B cell (primary cell): ENCODE measurements around the gene MYO6. TPM values are rescaled to one million over a fixed set of nuclear protein-coding genes. Genes with fewer than 3 reads are reported as not detected.

Experiments
- ATAC-seq: fragments of 200-7000 bp; cut with Tn5 transposase; one replicate; pipeline ENCODE4 v1.10.0; 2021; ENCODE audit warnings: low read depth, mild to moderate bottlenecking, moderate number of reproducible peaks, moderate library complexity
- CTCF ChIA-PET: fragments of 350-600 bp; sonication (Branson Sonifier 250); formaldehyde crosslinking; loops from one replicate; lab custom pipeline; 2021; ENCODE audit warnings: antibody characterized with exemption, inconsistent platforms; lab: Charles Lee
- POLR2A ChIA-PET: fragments of 350-600 bp; sonication (Branson Sonifier 250); formaldehyde crosslinking; loops from one replicate; lab custom pipeline; 2021; ENCODE audit warnings: antibody characterized with exemption; lab: Charles Lee
- DNase-seq: peaks from one replicate; pipeline ENCODE4 v3.0.0; 2013
- H2AFZ ChIP-seq: 2 replicates; pipeline ENCODE4 v1.6.1; 2012; ENCODE audit warnings: mild to moderate bottlenecking, low read depth, low read length; ENCODE audit not compliant: insufficient read depth, poor library complexity, severe bottlenecking
- H3K27ac ChIP-seq, 2 donors: 1 replicate in 1 of 2; 2 replicates in 1 of 2; pipeline ENCODE4 v1.5.1; 2012 to 2013; ENCODE audit warnings: low read length in 2 of 2, mild to moderate bottlenecking in 2 of 2, moderate library complexity in 1 of 2
- H3K27me3 ChIP-seq, 4 experiments: fragments of 200-600 bp in 1 of 4; sonication (generic) in 1 of 4; replicated peaks in 1 of 4; 1 replicate in 2 of 4; 2 replicates in 2 of 4; pipeline versions ENCODE4 v1.6.1 to v1.7.0; 2013 to 2016; ENCODE audit warnings: low read length in 3 of 4, mild to moderate bottlenecking in 2 of 4, mixed read lengths in 1 of 4, moderate library complexity in 1 of 4; ENCODE audit not compliant: insufficient read depth in 4 of 4, control insufficient read depth in 3 of 4; ENCODE audit errors: control extremely low read depth in 1 of 4
- H3K36me3 ChIP-seq, 2 experiments: replicated peaks in 1 of 2; 1 replicate in 1 of 2; 2 replicates in 1 of 2; pipeline versions ENCODE4 v1.6.1 to v1.7.1; 2013; ENCODE audit warnings: low read length in 1 of 2; ENCODE audit not compliant: insufficient read depth in 2 of 2, control insufficient read depth in 1 of 2; ENCODE audit errors: control extremely low read depth in 1 of 2, extremely low read depth in 1 of 2
- H3K4me1 ChIP-seq, 2 donors: fragments of 200-600 bp in 1 of 2; sonication (generic) in 1 of 2; 1 replicate in 1 of 2; 2 replicates in 1 of 2; pipeline versions ENCODE4 v1.5.1 to v1.6.1; 2013 to 2017; ENCODE audit warnings: low read length in 2 of 2; ENCODE audit not compliant: control insufficient read depth in 2 of 2, insufficient read depth in 2 of 2
- H3K4me2 ChIP-seq: replicated peaks from 2 replicates; pipeline ENCODE3; 2012; ENCODE audit warnings: mild to moderate bottlenecking, low read depth, low read length; ENCODE audit not compliant: poor library complexity, severe bottlenecking
- H3K4me3 ChIP-seq, 5 experiments: fragments of 200-600 bp in 1 of 5; sonication (generic) in 1 of 5; 1 replicate in 3 of 5; 2 replicates in 2 of 5; pipeline versions ENCODE4 v1.5.1 to v1.7.0; 2011 to 2016; ENCODE audit warnings: low read length in 4 of 5, mild to moderate bottlenecking in 4 of 5, low read depth in 2 of 5, control low read depth in 1 of 5, moderate library complexity in 1 of 5; ENCODE audit not compliant: insufficient read depth in 1 of 5; ENCODE audit errors: control extremely low read depth in 1 of 5, extremely low read depth in 1 of 5
- H3K79me2 ChIP-seq: fragments of 200-600 bp; sonication (generic); one replicate; pipeline ENCODE4 v1.6.0; 2016; ENCODE audit warnings: low read length; ENCODE audit not compliant: control insufficient read depth, insufficient read depth
- H3K9ac ChIP-seq: fragments of 200-600 bp; sonication (generic); 2 replicates; pipeline ENCODE4 v1.6.1; 2017; ENCODE audit warnings: mild to moderate bottlenecking, low read length, moderate library complexity
- H3K9me3 ChIP-seq, 3 donors: one replicate each; pipeline versions ENCODE4 v1.6.1 to v1.7.1; 2013; ENCODE audit warnings: low read length in 2 of 3; ENCODE audit not compliant: control insufficient read depth in 2 of 3, insufficient read depth in 1 of 3; ENCODE audit errors: control extremely low read depth in 1 of 3
- H4K20me1 ChIP-seq: 2 replicates; pipeline ENCODE4 v1.6.0; 2012; ENCODE audit warnings: mild to moderate bottlenecking, low read length; ENCODE audit not compliant: insufficient read depth, control insufficient read depth, poor library complexity, severe bottlenecking
- H3K27ac Mint-ChIP-seq: one replicate; pipeline ENCODE4 v1.8.0; 2021; ENCODE audit warnings: mixed read lengths
- H3K27me3 Mint-ChIP-seq: one replicate; pipeline ENCODE4 v1.8.0; 2021; ENCODE audit warnings: mixed read lengths
- H3K4me1 Mint-ChIP-seq: one replicate; pipeline ENCODE4 v1.8.0; 2021; ENCODE audit warnings: mixed read lengths
- H3K4me3 Mint-ChIP-seq: one replicate; pipeline ENCODE4 v1.8.0; 2021; ENCODE audit warnings: mixed read lengths
- H3K9me3 Mint-ChIP-seq: one replicate; pipeline ENCODE4 v1.8.0; 2022; ENCODE audit warnings: mixed read lengths; ENCODE audit not compliant: insufficient read depth
- CTCF ChIP-seq: fragments of 200-600 bp; IDR thresholded peaks from one replicate; pipeline ENCODE4 v1.8.0; 2022; ENCODE audit warnings: antibody characterized with exemption, mild to moderate bottlenecking
- EZH2 ChIP-seq: IDR thresholded peaks from 2 replicates; pipeline ENCODE4 v1.6.1; 2012; ENCODE audit warnings: borderline replicate concordance, low read depth, mild to moderate bottlenecking, moderate library complexity, low read length; ENCODE audit not compliant: insufficient read depth, poor library complexity, severe bottlenecking
- WGBS: methylation state at CpG from one replicate; pipeline ENCODE4 v1.1.5; 2013; ENCODE audit warnings: missing lambda C conversion rate; ENCODE audit not compliant: insufficient coverage; 5-methylcytosine and 5-hydroxymethylcytosine counted together
- intact Hi-C: fragments of 100-400 bp; cut with micrococcal nuclease; formaldehyde crosslinking; loops from one replicate; pipeline ENCODE4 v1.10.0; 2022
- polyA plus RNA-seq: library from polyadenylated mRNA; depleted of rRNA; stranded (reverse); fragments of >200 nt; gene quantifications from 2 replicates; pipeline ENCODE4 v1.2.3, GENCODE V29; 2012
- total RNA-seq, 2 donors: library from RNA; stranded (reverse); fragments of 120-200 nt in 1 of 2; gene quantifications; 1 replicate in 1 of 2; 2 replicates in 1 of 2; pipeline versions ENCODE4 v1.2.3 to v1.2.4, GENCODE V29; 2013 to 2022

MYO6 gene
- total and polyA plus RNA-seq, 2 donors (not counting 1 experiment from before 2014, with no cell fraction given), result 0.09 to 0.59 TPM

GRCh38 chr6:75830959-75831885 is 82.2 kb downstream of the MYO6 start:
- intact Hi-C loops, result no loop called here
- Histone ChIP-seq H3K4me2 (no peak overlapping the region), H3K9me3 (no peaks in the 10 kb centered on the region), H3K4me3 (no peak overlapping the region), H3K9ac (no peak overlapping the region), H3K27ac (no peak overlapping the region), H3K27me3 (peaks cover 0 to 5% (median 1%) of the 10 kb centered on the region in 4 experiments), H2AFZ (no peak overlapping the region), H4K20me1 (no peaks in the 10 kb centered on the region), H3K36me3 (no peaks in the 10 kb centered on the region), H3K4me1 (no peaks in the 10 kb centered on the region), H3K79me2 (no peaks in the 10 kb centered on the region)
- DNase-seq, result no peak
- Mint-ChIP-seq H3K4me1 (no peaks in the 10 kb centered on the region), H3K27me3 (no peaks in the 10 kb centered on the region), H3K4me3 (no peak overlapping the region), H3K9me3 (no peaks in the 10 kb centered on the region), H3K27ac (no peak overlapping the region)
- TF ChIP-seq CTCF (no peak), EZH2 (no peak)
- ATAC-seq, result no peak
- POLR2A ChIA-PET, result no interaction called here
- CTCF ChIA-PET, result no interaction called here
- WGBS, result 88% methylated on average over 7 of the region's 12 CpGs

DNA sequence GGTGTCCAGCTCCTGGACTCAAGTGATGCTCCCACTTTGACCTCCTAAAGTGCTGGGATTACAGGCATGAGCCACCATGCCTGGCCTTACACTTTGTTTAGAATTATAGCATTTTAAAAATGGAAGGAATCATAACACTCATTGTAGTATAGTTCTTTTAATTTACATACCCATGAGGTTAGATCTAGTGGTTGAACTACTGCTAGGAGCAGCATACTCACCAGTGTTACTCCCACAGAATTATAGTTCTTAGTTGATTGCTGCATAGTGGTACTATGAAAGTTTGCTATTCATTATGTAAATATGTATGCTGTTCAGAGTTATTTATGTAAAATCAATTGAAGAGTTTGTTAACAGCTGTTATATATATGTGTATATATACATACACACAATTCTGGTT is 85.4 kb downstream of the MYO6 start:
- Histone ChIP-seq H3K27me3 (peaks cover 0 to 3% (median 0%) of the 10 kb centered on the region in 4 experiments), H3K9me3 (no peaks in the 10 kb centered on the region), H3K4me1 (no peaks in the 10 kb centered on the region), H3K36me3 (no peaks in the 10 kb centered on the region), H3K9ac (no peak overlapping the region), H3K79me2 (no peaks in the 10 kb centered on the region), H2AFZ (no peak overlapping the region), H4K20me1 (no peaks in the 10 kb centered on the region), H3K27ac (no peak overlapping the region), H3K4me2 (no peak overlapping the region), H3K4me3 (no peak overlapping the region)
- no peak for TF ChIP-seq CTCF
- TF ChIP-seq EZH2, result no peak
- no peak overlapping the region for H3K4me3 Mint-ChIP-seq
- H3K9me3 Mint-ChIP-seq, result no peaks in the 10 kb centered on the region
- no peak for DNase-seq
- no peak for ATAC-seq
- H3K27me3 Mint-ChIP-seq, result no peaks in the 10 kb centered on the region
- no peak overlapping the region for H3K27ac Mint-ChIP-seq
- POLR2A ChIA-PET, result no interaction called here
- CTCF ChIA-PET, result no interaction called here
- intact Hi-C loops, result no loop called here
- no peaks in the 10 kb centered on the region for H3K4me1 Mint-ChIP-seq
